ENCODE measurements around the gene CAPZA1. TPM values are rescaled to one million over a fixed set of nuclear protein-coding genes. Genes with fewer than 3 reads are reported as not detected.

Gene CAPZA1
- polyA plus RNA-seq, 3 donors: 127 to 146 (median 133) TPM

- DNase-seq (ENCODE audit: extremely low read depth in 1 of 11, low read depth in 9 of 11, low spot score in 4 of 11): no peak
Measured at GRCh38 chr1:112666946-112667345, 47.3 kb downstream of the CAPZA1 start.

GRCh38 chr1:112672009-112672408, 52.4 kb downstream of the CAPZA1 start:
- no peak for DNase-seq (ENCODE audit: extremely low read depth in 1 of 11, low read depth in 9 of 11, low spot score in 4 of 11)

- no peak for DNase-seq (ENCODE audit: extremely low read depth in 1 of 11, low read depth in 9 of 11, low spot score in 4 of 11)
Measured at GRCh38 chr1:112672842-112673241, 53.2 kb downstream of the CAPZA1 start.

- peak in 8 of 11 donors; percentile 7 to 64 (median 38) for DNase-seq (ENCODE audit: extremely low read depth in 1 of 11, low read depth in 9 of 11, low spot score in 4 of 11)
Measured at GRCh38 chr1:112673592-112674439, 54.2 kb downstream of the CAPZA1 start.

- DNase-seq (ENCODE audit: extremely low read depth in 1 of 11, low read depth in 9 of 11, low spot score in 4 of 11): peak in 10 of 11 donors; percentile 54 to 75 (median 59)
Measured at GRCh38 chr1:112674440-112674985, 54.9 kb downstream of the CAPZA1 start, which contains the start of gene MOV10. TSS of gene MOV10 (plus strand) at chr1:112674659. CDS start at chr1:112674913, 254 bp downstream.

- peak in 8 of 11 donors; percentile 37 to 66 (median 52) for DNase-seq (ENCODE audit: extremely low read depth in 1 of 11, low read depth in 9 of 11, low spot score in 4 of 11)
Measured at GRCh38 chr1:112674986-112675727, 55.5 kb downstream of the CAPZA1 start.

GRCh38 chr1:112675728-112676381, 56.2 kb downstream of the CAPZA1 start:
- no peak for DNase-seq (ENCODE audit: extremely low read depth in 1 of 11, low read depth in 9 of 11, low spot score in 4 of 11)

- DNase-seq (ENCODE audit: extremely low read depth in 1 of 11, low read depth in 9 of 11, low spot score in 4 of 11): no peak
Measured at GRCh38 chr1:112676543-112676942, 56.9 kb downstream of the CAPZA1 start.

GRCh38 chr1:112677501-112677900, 57.9 kb downstream of the CAPZA1 start:
- DNase-seq (ENCODE audit: extremely low read depth in 1 of 11, low read depth in 9 of 11, low spot score in 4 of 11): no peak

GRCh38 chr1:112678605-112679004, 59.0 kb downstream of the CAPZA1 start:
- no peak for DNase-seq (ENCODE audit: extremely low read depth in 1 of 11, low read depth in 9 of 11, low spot score in 4 of 11)

- DNase-seq (ENCODE audit: extremely low read depth in 1 of 11, low read depth in 9 of 11, low spot score in 4 of 11): no peak
Measured at GRCh38 chr1:112685913-112686312, 66.3 kb downstream of the CAPZA1 start.

- DNase-seq (ENCODE audit: extremely low read depth in 1 of 11, low read depth in 9 of 11, low spot score in 4 of 11): no peak
Measured at GRCh38 chr1:112686417-112686816, 66.8 kb downstream of the CAPZA1 start.

GRCh38 chr1:112686835-112687234, 67.2 kb downstream of the CAPZA1 start:
- no peak for DNase-seq (ENCODE audit: extremely low read depth in 1 of 11, low read depth in 9 of 11, low spot score in 4 of 11)

GRCh38 chr1:112687361-112687760, 67.7 kb downstream of the CAPZA1 start:
- no peak for DNase-seq (ENCODE audit: extremely low read depth in 1 of 11, low read depth in 9 of 11, low spot score in 4 of 11)

GRCh38 chr1:112687785-112688496, 68.3 kb downstream of the CAPZA1 start:
- no peak for DNase-seq (ENCODE audit: extremely low read depth in 1 of 11, low read depth in 9 of 11, low spot score in 4 of 11)

GRCh38 chr1:112688781-112689193, 69.2 kb downstream of the CAPZA1 start:
- DNase-seq (ENCODE audit: extremely low read depth in 1 of 11, low read depth in 9 of 11, low spot score in 4 of 11): no peak

- no peak for DNase-seq (ENCODE audit: extremely low read depth in 1 of 11, low read depth in 9 of 11, low spot score in 4 of 11)
Measured at GRCh38 chr1:112689196-112689841, 69.7 kb downstream of the CAPZA1 start.

- no peak for DNase-seq (ENCODE audit: extremely low read depth in 1 of 11, low read depth in 9 of 11, low spot score in 4 of 11)
Measured at GRCh38 chr1:112689842-112690237, 70.2 kb downstream of the CAPZA1 start.

Data from renal cortex interstitium (tissue), 11 donors.